ENCODE data around the gene HSPA12A. TPM values are rescaled to one million over a fixed set of nuclear protein-coding genes. Genes with fewer than 3 reads are reported as not detected.
A peak's percentile ranks its signal among the peaks of the same experiment; 100 is the strongest.

The HSPA12A gene
- total RNA-seq, 1 experiment from 2014 or later, result 3.1 TPM

DNA sequence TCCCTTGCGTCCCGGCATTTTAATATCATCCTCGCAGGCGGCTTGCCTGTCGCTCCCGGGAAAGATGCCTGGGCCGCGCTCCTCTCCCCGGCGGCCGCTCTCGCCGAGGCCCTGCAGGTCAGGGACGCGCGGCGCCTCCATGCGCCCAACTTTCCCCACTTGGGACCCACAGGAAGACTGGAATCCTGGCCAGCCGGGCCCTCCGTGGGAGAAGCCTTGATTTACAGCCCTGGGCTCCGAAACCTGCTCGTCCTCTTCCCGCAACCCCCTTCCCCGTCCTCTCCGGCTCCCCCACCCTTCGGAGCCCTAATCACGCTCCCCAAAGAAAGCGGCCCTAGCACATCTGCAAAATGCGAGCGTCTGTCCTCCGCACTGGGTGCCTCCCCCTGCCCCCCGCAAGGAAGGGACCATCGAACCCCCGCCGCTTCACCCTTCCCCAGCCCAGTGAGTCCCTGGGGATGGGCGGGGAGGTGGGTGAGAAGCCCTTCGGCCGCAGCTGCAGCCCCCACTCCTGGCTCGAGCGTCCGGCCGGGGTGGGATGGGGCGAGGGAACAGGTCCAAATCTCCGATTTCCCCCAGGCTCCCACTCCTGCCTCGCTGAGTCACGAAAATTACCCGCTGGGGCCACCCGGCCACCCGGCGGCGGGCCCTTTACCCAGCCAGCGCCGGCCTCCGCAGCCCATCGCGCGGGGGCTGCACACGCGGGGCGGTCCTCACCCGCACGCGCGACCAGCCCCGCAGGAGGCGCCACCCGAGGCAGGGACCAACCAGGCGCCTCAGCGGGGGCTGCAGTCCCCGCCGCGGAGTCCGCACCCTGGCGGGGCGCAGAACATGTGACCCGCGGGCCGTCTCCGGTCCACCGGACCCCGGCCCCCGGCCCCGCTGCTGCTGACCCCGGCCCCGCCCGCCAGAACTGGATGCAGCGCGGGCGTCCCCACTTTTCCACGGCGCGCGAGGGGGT, 695 bp downstream of the HSPA12A start:
- no peaks in the 10 kb centered on the region for H3K4me1 ChIP-seq (ENCODE audit: insufficient read depth, low read length)
- no peaks in the 10 kb centered on the region for H3K9me2 ChIP-seq (replicated peaks; ENCODE audit: low read length)
- H3K27ac ChIP-seq (ENCODE audit: low read length), result no peak overlapping the region
- no peaks in the 10 kb centered on the region for H3K79me2 ChIP-seq (ENCODE audit: low read length)
- intact Hi-C loops (cut with micrococcal nuclease), result no loop called here
- no peak for TF ChIP-seq CTCF (conservative IDR thresholded peaks at IDR 0.05; ENCODE audit: low read depth, low read length)
- no peak for TF ChIP-seq EZH2 (IDR thresholded peaks at IDR 0.05; ENCODE audit: low read length, unreplicated experiment)
- no peak for TF ChIP-seq EZH2phosphoT487 (IDR thresholded peaks at IDR 0.05; ENCODE audit: borderline replicate concordance, low read length)
- DNase-seq (no peak), ATAC-seq (no peak)
- peak overlapping the region; percentile 85 for H3K4me2 ChIP-seq (ENCODE audit: low read length)
- H3K9ac ChIP-seq (ENCODE audit: low read length), result peak overlapping the region; percentile 12; the same call in 1 of the 2 replicates
- no peaks in the 10 kb centered on the region for H3K27me3 ChIP-seq (ENCODE audit: low read length)
- no peaks in the 10 kb centered on the region for H3K9me3 ChIP-seq (ENCODE audit: low read length)
- no TSS peak for BruUV-seq (replicated peaks)
- H3K36me3 ChIP-seq (ENCODE audit: low read depth, low read length), result no peaks in the 10 kb centered on the region
- H3F3A ChIP-seq (ENCODE audit: low read length, unreplicated experiment), result no peaks in the 10 kb centered on the region
- POLR2A ChIA-PET (ENCODE audit: unreplicated experiment), result no interaction called here
- peak overlapping the region; percentile 65; the same call in 1 of the 2 replicates for H2AFZ ChIP-seq (ENCODE audit: low read length)
- no peaks in the 10 kb centered on the region for H4K20me1 ChIP-seq (ENCODE audit: low read length)
- CTCF ChIA-PET, result no interaction called here
- peak overlapping the region; percentile 68 for H3K4me3 ChIP-seq (ENCODE audit: low read length)

DNA sequence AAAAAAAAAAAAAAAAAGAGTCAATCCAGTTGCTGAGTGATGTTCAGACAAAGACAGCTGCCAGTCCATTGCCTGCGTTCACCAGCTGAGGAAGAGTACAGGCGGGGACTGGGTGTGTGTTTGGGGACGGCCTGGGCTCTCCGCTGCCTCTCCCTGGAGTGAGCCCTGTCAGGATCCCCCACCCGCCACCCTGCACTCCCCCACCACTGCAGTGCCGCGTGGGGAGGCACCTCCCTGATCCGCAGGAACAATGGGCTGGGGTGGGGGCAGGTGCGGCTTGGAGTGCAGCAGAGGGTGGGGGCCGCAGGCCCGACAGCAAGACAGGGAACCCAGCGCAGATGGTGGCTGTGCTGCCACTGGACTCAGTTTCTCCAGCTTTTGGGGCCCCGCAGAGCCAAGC, 1.4 kb downstream of the HSPA12A start:
- Histone ChIP-seq H3K9ac (ENCODE audit: low read length) (no peak overlapping the region), H3K36me3 (ENCODE audit: low read depth, low read length) (no peaks in the 10 kb centered on the region), H3K9me2 (replicated peaks; ENCODE audit: low read length) (no peaks in the 10 kb centered on the region), H4K20me1 (ENCODE audit: low read length) (no peaks in the 10 kb centered on the region), H3K4me3 (ENCODE audit: low read length) (no peak overlapping the region; the same call in 1 of the 2 replicates), H3K4me1 (ENCODE audit: insufficient read depth, low read length) (no peaks in the 10 kb centered on the region), H2AFZ (ENCODE audit: low read length) (no peak overlapping the region), H3K27ac (ENCODE audit: low read length) (no peak overlapping the region), H3K27me3 (ENCODE audit: low read length) (no peaks in the 10 kb centered on the region), H3F3A (ENCODE audit: low read length, unreplicated experiment) (no peaks in the 10 kb centered on the region), H3K4me2 (ENCODE audit: low read length) (peak overlapping the region; percentile 85), H3K9me3 (ENCODE audit: low read length) (no peaks in the 10 kb centered on the region), H3K79me2 (ENCODE audit: low read length) (no peaks in the 10 kb centered on the region)
- intact Hi-C loops (cut with micrococcal nuclease), result no loop called here
- DNase-seq, result no peak
- ATAC-seq, result no peak
- no TSS peak for BruUV-seq (replicated peaks)
- ChIA-PET CTCF (no interaction called here), POLR2A (ENCODE audit: unreplicated experiment) (no interaction called here)
- TF ChIP-seq EZH2phosphoT487 (IDR thresholded peaks at IDR 0.05; ENCODE audit: borderline replicate concordance, low read length) (no peak), EZH2 (IDR thresholded peaks at IDR 0.05; ENCODE audit: low read length, unreplicated experiment) (no peak), CTCF (conservative IDR thresholded peaks at IDR 0.05; ENCODE audit: low read depth, low read length) (no peak)

DNA sequence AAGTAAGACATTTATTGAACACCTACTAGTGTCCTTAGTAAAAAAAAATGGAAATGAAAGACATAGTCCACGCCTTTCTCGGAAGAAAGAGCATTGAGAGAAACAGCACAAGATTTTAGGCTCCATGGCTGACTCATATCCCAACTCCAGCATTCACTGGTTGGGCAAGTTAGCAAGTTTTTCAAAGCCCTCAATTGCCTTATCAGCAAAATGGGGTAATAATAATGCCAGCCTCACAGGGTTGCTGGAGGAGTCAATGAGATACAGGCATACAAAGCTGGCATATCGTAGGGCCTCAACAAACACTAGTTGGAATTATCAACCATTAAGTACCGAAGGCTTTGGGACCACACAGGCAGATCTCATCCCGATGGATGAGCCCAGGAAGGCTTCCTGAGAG, 4.0 kb downstream of the HSPA12A start:
- POLR2A ChIA-PET (ENCODE audit: unreplicated experiment), result no interaction called here
- no peaks in the 10 kb centered on the region for H3K79me2 ChIP-seq (ENCODE audit: low read length)

More for the DNA sequence above, 4.0 kb downstream of the HSPA12A start:
- H3K9ac ChIP-seq (ENCODE audit: low read length), result no peak overlapping the region
- H3K27ac ChIP-seq (ENCODE audit: low read length), result no peak overlapping the region
- no peak for DNase-seq
- H3K4me3 ChIP-seq (ENCODE audit: low read length), result no peak overlapping the region
- no peak overlapping the region for H2AFZ ChIP-seq (ENCODE audit: low read length)
- H3K36me3 ChIP-seq (ENCODE audit: low read depth, low read length), result no peaks in the 10 kb centered on the region
- no peaks in the 10 kb centered on the region for H3F3A ChIP-seq (ENCODE audit: low read length, unreplicated experiment)
- peaks cover 5% of the 10 kb centered on the region; the same call in 1 of the 2 replicates for H3K4me1 ChIP-seq (ENCODE audit: insufficient read depth, low read length)
- no peak overlapping the region for H3K4me2 ChIP-seq (ENCODE audit: low read length)
- no peaks in the 10 kb centered on the region for H4K20me1 ChIP-seq (ENCODE audit: low read length)
- no peaks in the 10 kb centered on the region for H3K27me3 ChIP-seq (ENCODE audit: low read length)
- no peak for ATAC-seq
- BruUV-seq (replicated peaks), result no TSS peak
- no peaks in the 10 kb centered on the region for H3K9me3 ChIP-seq (ENCODE audit: low read length)
- no peaks in the 10 kb centered on the region for H3K9me2 ChIP-seq (replicated peaks; ENCODE audit: low read length)
- intact Hi-C loops (cut with micrococcal nuclease), result no loop called here
- TF ChIP-seq EZH2phosphoT487 (IDR thresholded peaks at IDR 0.05; ENCODE audit: borderline replicate concordance, low read length), result no peak
- no peak for TF ChIP-seq CTCF (conservative IDR thresholded peaks at IDR 0.05; ENCODE audit: low read depth, low read length)
- TF ChIP-seq EZH2 (IDR thresholded peaks at IDR 0.05; ENCODE audit: low read length, unreplicated experiment), result no peak
- CTCF ChIA-PET, result no interaction called here
